Muscle layer of duodenum (tissue), 2 donors: ENCODE results near the gene CPN2.
A peak's percentile ranks its signal among the peaks of the same experiment; 100 is the strongest.

Source experiments
- H3K27ac ChIP-seq: one replicate; pipeline ENCODE4 v1.7.0; 2013; ENCODE audit warnings: mild to moderate bottlenecking, low read length
- H3K27me3 ChIP-seq: one replicate; pipeline ENCODE4 v1.7.0; 2013; ENCODE audit warnings: low read depth, mild to moderate bottlenecking, control low read depth, low read length
- H3K36me3 ChIP-seq, 2 donors: one replicate each; pipeline ENCODE4 v1.7.0; 2013; ENCODE audit warnings: low read length in 2 of 2, control low read depth in 1 of 2, mild to moderate bottlenecking in 1 of 2; ENCODE audit not compliant: insufficient read depth in 2 of 2, control insufficient read depth in 1 of 2
- H3K4me1 ChIP-seq, 2 donors: one replicate each; pipeline ENCODE4 v1.7.0; 2013; ENCODE audit warnings: low read length in 2 of 2, mild to moderate bottlenecking in 2 of 2, control low read depth in 1 of 2, moderate library complexity in 1 of 2; ENCODE audit not compliant: insufficient read depth in 2 of 2, control insufficient read depth in 1 of 2
- H3K4me3 ChIP-seq, 2 donors: one replicate each; pipeline ENCODE4 v1.7.0; 2013; ENCODE audit warnings: low read length in 2 of 2, low read depth in 1 of 2, mild to moderate bottlenecking in 1 of 2
- H3K9me3 ChIP-seq, 2 donors: one replicate each; pipeline ENCODE4 v1.7.0; 2013; ENCODE audit warnings: low read length in 2 of 2, control low read depth in 1 of 2, mild to moderate bottlenecking in 1 of 2; ENCODE audit not compliant: control insufficient read depth in 1 of 2
- donor health status: healthy.

Gene CPN2

DNA sequence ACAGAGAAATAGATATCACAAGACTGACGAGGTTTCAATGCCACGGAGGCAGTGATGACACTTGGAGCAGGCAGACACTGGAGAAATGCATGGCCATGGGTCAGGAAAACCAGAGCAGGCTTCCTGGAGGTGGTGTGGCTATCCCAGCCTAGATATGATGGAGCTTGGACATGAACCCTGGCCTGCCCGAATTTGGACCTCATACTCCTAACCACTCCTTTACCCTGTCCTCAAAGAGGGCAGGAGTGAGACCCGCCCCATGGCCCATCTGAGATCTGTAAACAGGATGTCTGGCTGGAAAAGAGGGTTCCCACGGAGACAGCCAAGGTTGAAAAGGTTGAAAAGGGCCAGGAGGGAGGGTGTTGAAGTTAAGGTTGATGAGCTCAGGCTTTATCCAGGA, 31.0 kb downstream of the CPN2 start:
- no peaks in the 10 kb centered on the region for H3K36me3 ChIP-seq
- peaks cover 6 to 15% of the 10 kb centered on the region in 2 donors for H3K4me1 ChIP-seq
- peaks cover 0 to 4% of the 10 kb centered on the region in 2 donors for H3K9me3 ChIP-seq
- H3K27me3 ChIP-seq = no peaks in the 10 kb centered on the region
- H3K4me3 ChIP-seq = no peak overlapping the region
- H3K27ac ChIP-seq = no peak overlapping the region

DNA sequence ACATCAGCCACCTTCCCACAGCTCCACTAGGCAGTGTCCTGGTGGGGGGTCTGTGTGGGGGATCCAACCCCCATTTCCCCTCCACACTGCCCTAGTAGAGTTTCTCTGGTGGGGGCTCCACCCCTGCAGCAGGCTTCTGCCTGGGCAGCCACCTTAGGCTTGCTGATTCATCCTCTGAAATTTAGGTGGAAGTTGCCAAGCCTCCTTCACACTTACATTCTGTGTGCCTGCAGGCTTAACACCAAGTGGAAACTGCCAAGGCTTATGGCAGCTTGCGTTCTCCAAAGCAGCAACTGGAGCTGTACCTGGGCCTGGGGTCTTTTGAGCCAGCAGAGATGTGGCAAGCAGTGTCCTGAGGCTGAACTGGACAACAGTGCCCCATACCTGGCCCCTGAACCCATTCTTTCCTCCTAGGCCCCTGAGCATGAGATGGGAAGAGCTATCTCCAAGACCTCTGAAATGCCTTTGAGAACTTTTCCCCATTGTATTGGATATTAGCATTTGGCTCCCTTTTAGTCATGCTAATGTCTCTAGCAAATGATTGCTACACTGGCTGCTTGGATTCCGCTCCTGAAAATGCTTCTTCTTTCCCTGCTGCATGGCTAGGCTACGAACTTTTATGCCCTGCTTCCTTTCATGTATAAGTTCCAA, 32.5 kb downstream of the CPN2 start:
- H3K9me3 ChIP-seq = peaks cover 0 to 4% of the 10 kb centered on the region in 2 donors
- H3K27ac ChIP-seq = no peak overlapping the region
- no peak overlapping the region for H3K4me3 ChIP-seq
- H3K36me3 ChIP-seq = no peaks in the 10 kb centered on the region
- H3K27me3 ChIP-seq = no peaks in the 10 kb centered on the region
- peaks cover 3 to 6% of the 10 kb centered on the region in 2 donors for H3K4me1 ChIP-seq

DNA sequence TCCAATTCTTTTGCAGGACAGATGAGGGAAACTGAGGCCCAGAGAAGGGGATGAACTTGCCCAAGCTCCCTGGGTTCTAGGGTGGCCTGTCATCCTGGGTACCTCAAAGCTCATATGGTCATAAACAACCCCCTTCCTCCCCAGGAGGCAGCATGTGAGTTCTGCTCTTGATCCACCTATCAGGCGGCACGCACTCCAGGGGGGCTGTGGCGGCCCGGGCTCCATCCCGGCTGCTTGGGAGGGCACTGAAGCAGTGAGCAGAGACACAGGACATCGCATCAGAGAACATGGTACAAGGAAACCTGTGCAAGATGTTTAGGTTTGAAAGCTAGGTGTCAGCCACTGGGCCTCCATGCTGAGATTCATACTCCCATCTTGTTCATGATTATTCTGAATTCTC, 34.2 kb downstream of the CPN2 start:
- Histone ChIP-seq H3K9me3 (peaks cover 0 to 4% of the 10 kb centered on the region in 2 donors), H3K4me1 (peaks cover 3 to 14% of the 10 kb centered on the region in 2 donors), H3K4me3 (no peak overlapping the region), H3K27me3 (no peaks in the 10 kb centered on the region), H3K36me3 (no peaks in the 10 kb centered on the region), H3K27ac (no peak overlapping the region)

DNA sequence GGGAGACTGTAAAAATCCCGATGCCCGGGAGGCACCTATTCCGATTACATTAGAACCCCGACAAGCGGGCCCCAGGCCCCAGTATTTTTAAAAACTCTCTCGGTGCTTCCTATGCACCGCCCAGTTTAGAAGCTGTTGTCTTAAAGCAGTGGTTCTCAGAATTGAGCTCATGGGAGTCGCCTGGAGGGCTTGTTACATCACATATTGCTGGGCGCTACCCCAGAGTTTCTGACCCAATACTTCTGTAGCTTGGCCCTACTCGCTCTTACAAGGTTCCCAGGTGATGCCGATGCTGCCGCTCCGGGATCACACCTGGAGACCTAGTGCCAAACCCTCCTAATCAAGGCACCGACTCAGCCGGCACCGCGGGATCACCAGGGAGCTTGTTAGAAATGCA, 35.2 kb downstream of the CPN2 start:
- peaks cover 3 to 14% of the 10 kb centered on the region in 2 donors for H3K4me1 ChIP-seq
- H3K36me3 ChIP-seq = no peaks in the 10 kb centered on the region
- H3K27me3 ChIP-seq = no peaks in the 10 kb centered on the region
- H3K4me3 ChIP-seq = peak overlapping the region; percentile 64 to 69
- no peak overlapping the region for H3K27ac ChIP-seq
- H3K9me3 ChIP-seq = peaks cover 0 to 4% of the 10 kb centered on the region in 2 donors

- Histone ChIP-seq H3K4me1 (peaks cover 3 to 14% of the 10 kb centered on the region in 2 donors), H3K4me3 (peak overlapping the region; percentile 64 to 69), H3K27me3 (no peaks in the 10 kb centered on the region), H3K9me3 (peaks cover 0 to 4% of the 10 kb centered on the region in 2 donors), H3K27ac (peak overlapping the region; percentile 77), H3K36me3 (no peaks in the 10 kb centered on the region)
Measured at GRCh38 chr3:194315088-194315964, 35.8 kb downstream of the CPN2 start.

GRCh38 chr3:194314388-194315068, 36.6 kb downstream of the CPN2 start:
- Histone ChIP-seq H3K36me3 (no peaks in the 10 kb centered on the region), H3K27me3 (no peaks in the 10 kb centered on the region), H3K4me1 (peaks cover 3 to 14% of the 10 kb centered on the region in 2 donors), H3K9me3 (peaks cover 0 to 4% of the 10 kb centered on the region in 2 donors), H3K4me3 (peak overlapping the region in 1 of 2 donors; percentile 64), H3K27ac (peak overlapping the region; percentile 77)

GRCh38 chr3:194313560-194314387, 37.4 kb downstream of the CPN2 start:
- Histone ChIP-seq H3K27ac (peak overlapping the region; percentile 31), H3K4me1 (peaks cover 3 to 14% of the 10 kb centered on the region in 2 donors), H3K27me3 (no peaks in the 10 kb centered on the region), H3K9me3 (no peaks in the 10 kb centered on the region), H3K36me3 (no peaks in the 10 kb centered on the region), H3K4me3 (no peak overlapping the region)

DNA sequence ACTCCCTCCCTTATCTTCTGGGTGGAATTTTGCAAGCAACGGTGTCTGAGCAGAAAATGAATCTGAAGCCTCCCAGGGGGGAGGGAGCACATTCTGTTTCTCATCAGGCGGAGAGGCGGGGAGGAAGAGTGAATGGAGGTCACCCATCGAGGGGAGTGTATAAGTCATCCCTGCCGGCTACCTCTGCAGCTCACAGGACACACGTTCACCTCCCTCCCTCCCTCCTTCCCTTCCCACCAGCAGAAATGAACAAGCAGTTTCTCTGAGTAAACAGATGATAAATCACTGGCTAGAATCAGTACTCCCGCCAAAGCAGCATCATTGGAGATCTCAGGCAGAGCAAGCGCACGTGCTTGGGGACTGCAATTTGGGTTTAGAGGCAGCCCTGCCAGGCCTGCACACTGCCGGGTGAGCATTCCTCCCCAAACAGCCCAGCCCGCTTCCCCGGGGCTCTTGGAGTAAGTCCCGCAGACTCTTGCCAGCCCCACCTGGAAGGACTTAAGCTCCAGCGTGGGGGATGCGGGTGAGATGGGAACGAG, 38.3 kb downstream of the CPN2 start:
- peak overlapping the region in 1 of 2 donors; percentile 20 for H3K4me3 ChIP-seq
- peak overlapping the region; percentile 31 for H3K27ac ChIP-seq

DNA sequence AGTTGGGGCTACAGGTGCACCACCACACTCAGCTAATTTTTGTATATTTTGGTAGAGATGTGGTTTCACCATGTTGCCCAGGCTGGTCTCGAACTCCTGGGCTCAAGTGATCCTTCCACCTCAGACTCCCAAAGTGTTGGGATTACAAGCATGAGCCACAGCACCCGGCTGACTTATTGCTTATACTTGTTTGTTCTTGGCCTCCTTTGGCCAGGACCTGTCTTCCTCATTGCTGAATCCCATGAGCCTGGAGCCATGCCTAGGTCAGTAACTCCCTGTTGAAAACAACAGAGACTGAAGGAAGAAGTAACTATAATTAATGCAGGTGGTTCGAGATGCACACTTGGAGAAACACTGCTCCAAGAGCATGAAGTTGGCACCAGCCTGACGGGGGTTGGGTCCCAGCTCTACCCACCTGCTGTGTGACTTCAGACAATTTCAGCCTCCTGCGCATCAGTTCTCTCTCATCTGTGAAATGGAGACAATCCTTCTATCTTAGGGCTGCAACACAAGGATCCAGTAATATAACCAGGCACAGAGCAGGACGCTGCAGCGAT, 38.9 kb downstream of the CPN2 start:
- H3K27me3 ChIP-seq = no peaks in the 10 kb centered on the region
- H3K9me3 ChIP-seq = no peaks in the 10 kb centered on the region
- H3K36me3 ChIP-seq = no peaks in the 10 kb centered on the region
- no peak overlapping the region for H3K27ac ChIP-seq
- peaks cover 3 to 14% of the 10 kb centered on the region in 2 donors for H3K4me1 ChIP-seq
- H3K4me3 ChIP-seq = no peak overlapping the region

More for the DNA sequence above, 38.3 kb downstream of the CPN2 start:
- Histone ChIP-seq H3K36me3 (no peaks in the 10 kb centered on the region), H3K9me3 (no peaks in the 10 kb centered on the region), H3K27me3 (no peaks in the 10 kb centered on the region), H3K4me1 (peaks cover 3 to 14% of the 10 kb centered on the region in 2 donors)

DNA sequence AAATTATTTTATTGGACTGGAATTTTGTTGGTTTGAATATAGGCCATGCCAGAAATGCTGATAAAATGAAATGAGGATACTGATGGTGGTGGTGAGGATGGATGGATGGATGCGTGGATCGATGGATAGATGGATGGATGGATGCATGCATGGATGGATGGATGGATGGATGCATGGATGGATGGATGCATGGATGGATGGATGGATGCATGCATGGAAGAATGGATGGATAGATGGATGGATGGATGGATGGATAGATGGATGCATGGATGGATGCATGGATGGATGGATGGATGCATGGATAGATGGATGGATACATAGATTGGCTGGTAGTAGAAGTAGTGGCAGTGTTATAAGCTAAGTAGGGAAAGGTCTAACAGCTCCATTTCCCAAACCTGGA, 40.1 kb downstream of the CPN2 start:
- Histone ChIP-seq H3K4me3 (no peak overlapping the region), H3K27ac (no peak overlapping the region), H3K27me3 (no peaks in the 10 kb centered on the region), H3K4me1 (peaks cover 3 to 12% of the 10 kb centered on the region in 2 donors), H3K9me3 (no peaks in the 10 kb centered on the region), H3K36me3 (no peaks in the 10 kb centered on the region)
